Upper lobe of right lung (tissue), 1 donor: ENCODE measurements around the gene ZIC4. TPM values are rescaled to one million over a fixed set of nuclear protein-coding genes. Genes with fewer than 3 reads are reported as not detected.
A peak's percentile ranks its signal among the peaks of the same experiment; 100 is the strongest.

Source experiments
- ATAC-seq: fragments of 200-7000 bp; cut with Tn5 transposase; one replicate; pipeline ENCODE4 v1.9.1; 2020; ENCODE audit warnings: mild to moderate bottlenecking, moderate library complexity
- DNase-seq: peaks from one replicate; pipeline ENCODE4 v3.0.0-alpha.2; 2020
- H3K27ac ChIP-seq: fragments of 200-600 bp; one replicate; pipeline ENCODE4 v1.8.0; 2022
- H3K27me3 ChIP-seq: fragments of 200-600 bp; one replicate; pipeline ENCODE4 v1.8.0; 2022; ENCODE audit warnings: mild to moderate bottlenecking
- H3K36me3 ChIP-seq: fragments of 200-600 bp; one replicate; pipeline ENCODE4 v1.8.0; 2022
- H3K4me1 ChIP-seq: fragments of 200-600 bp; one replicate; pipeline ENCODE4 v1.8.0; 2022
- H3K4me3 ChIP-seq: fragments of 200-600 bp; one replicate; pipeline ENCODE4 v1.8.0; 2022; ENCODE audit warnings: mild to moderate bottlenecking
- H3K9me3 ChIP-seq: fragments of 200-600 bp; one replicate; pipeline ENCODE4 v1.8.0; 2022
- intact Hi-C: fragments of 100-400 bp; cut with DNase I; formaldehyde crosslinking; loops from one replicate; pipeline ENCODE4 v1.11.0; 2022
- total RNA-seq: library from RNA; stranded (reverse); fragmentation: NEBNext Ultra II Directional; extraction: Animal tissue kit (Norgen Biotek cat#: 25700); gene quantifications from one replicate; pipeline ENCODE4 v1.2.1, GENCODE V29; 2021
- TF ChIP-seq, protein P1 (sequence below): fragments of 200-600 bp; IDR thresholded peaks from one replicate; pipeline ENCODE4 v1.8.0; 2022; ENCODE audit warnings: antibody characterized with exemption
- donor health status: DM: no; HTN: yes; CAD: no; lungs with severe emphysema.

The ZIC4 gene
- total RNA-seq, 1 donor from 2014 or later = not detected

DNA sequence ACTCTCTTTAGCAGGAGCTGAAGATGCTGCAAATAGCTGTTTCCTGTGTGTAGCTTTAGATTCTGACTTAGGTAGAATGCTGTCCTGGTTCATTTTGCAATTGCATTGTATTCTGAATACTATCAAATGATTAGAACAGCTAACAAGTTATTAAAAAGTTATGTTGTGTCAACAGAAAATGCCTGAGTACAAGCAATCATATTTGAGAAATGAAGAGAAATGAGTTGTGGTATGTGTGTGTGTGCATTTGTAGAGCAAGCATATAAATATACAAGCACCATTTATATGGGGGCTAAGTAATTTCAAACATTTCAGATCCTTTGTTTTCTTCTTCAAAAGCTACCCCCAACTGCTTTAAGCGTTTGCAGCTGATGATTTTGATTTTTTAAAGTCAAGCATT, 10.6 kb upstream of the ZIC4 start:
- no peak for ATAC-seq
- no peak overlapping the region for H3K4me3 ChIP-seq
- no peaks in the 10 kb centered on the region for H3K36me3 ChIP-seq
- no peak for DNase-seq
- no peak overlapping the region for H3K27ac ChIP-seq
- intact Hi-C loops = no loop called here
- no peaks in the 10 kb centered on the region for H3K9me3 ChIP-seq
- TF ChIP-seq, protein P1, sequence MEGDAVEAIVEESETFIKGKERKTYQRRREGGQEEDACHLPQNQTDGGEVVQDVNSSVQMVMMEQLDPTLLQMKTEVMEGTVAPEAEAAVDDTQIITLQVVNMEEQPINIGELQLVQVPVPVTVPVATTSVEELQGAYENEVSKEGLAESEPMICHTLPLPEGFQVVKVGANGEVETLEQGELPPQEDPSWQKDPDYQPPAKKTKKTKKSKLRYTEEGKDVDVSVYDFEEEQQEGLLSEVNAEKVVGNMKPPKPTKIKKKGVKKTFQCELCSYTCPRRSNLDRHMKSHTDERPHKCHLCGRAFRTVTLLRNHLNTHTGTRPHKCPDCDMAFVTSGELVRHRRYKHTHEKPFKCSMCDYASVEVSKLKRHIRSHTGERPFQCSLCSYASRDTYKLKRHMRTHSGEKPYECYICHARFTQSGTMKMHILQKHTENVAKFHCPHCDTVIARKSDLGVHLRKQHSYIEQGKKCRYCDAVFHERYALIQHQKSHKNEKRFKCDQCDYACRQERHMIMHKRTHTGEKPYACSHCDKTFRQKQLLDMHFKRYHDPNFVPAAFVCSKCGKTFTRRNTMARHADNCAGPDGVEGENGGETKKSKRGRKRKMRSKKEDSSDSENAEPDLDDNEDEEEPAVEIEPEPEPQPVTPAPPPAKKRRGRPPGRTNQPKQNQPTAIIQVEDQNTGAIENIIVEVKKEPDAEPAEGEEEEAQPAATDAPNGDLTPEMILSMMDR = no peak
- peaks cover 10% of the 10 kb centered on the region for H3K4me1 ChIP-seq
- H3K27me3 ChIP-seq = peaks cover 98% of the 10 kb centered on the region

DNA sequence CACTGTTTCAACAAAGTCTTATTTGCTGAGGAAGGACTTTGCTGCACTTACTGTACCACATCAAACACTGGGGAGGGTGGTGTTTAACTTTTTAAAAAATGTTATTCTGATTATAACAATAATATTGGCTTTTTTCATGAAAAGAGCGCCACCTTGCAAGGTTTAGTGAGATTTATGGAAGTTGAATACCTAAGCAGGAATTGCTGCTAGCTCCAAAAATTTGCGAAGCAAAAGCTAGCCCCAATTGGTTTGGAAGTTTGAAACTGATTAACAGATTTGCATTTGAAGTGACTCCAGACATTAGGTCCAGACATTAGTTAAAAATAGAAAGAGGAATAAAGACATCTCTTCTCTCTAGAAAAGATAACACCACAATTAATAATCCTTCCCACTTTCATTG, 9.5 kb upstream of the ZIC4 start:
- Histone ChIP-seq H3K4me1 (peaks cover 16% of the 10 kb centered on the region), H3K27ac (no peak overlapping the region), H3K36me3 (no peaks in the 10 kb centered on the region), H3K4me3 (no peak overlapping the region), H3K9me3 (no peaks in the 10 kb centered on the region), H3K27me3 (peaks cover 98% of the 10 kb centered on the region)
- no peak for ATAC-seq
- TF ChIP-seq, protein P1 = no peak
- intact Hi-C loops = no loop called here
- DNase-seq = no peak

DNA sequence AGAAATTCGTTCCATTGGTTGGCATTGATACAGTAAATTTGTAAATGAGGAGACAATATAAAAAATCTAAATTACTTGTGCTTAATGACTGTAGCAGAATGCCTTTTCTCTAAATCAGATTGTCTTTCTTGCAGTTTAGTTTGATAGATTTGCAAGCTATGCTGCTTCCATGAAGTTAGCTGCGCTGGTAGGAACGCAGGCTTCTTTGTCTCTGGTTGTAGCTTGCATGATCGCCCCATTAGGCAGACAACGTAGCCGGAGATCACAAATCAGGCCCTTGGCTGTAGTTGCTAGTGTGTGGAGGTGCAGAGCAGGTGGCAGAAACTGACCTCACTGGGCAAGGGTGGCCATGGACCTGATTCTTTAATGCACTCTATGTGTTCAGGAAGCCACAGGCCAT, 8.9 kb upstream of the ZIC4 start:
- Histone ChIP-seq H3K27me3 (peaks cover 98% of the 10 kb centered on the region), H3K4me1 (peaks cover 22% of the 10 kb centered on the region)

DNA sequence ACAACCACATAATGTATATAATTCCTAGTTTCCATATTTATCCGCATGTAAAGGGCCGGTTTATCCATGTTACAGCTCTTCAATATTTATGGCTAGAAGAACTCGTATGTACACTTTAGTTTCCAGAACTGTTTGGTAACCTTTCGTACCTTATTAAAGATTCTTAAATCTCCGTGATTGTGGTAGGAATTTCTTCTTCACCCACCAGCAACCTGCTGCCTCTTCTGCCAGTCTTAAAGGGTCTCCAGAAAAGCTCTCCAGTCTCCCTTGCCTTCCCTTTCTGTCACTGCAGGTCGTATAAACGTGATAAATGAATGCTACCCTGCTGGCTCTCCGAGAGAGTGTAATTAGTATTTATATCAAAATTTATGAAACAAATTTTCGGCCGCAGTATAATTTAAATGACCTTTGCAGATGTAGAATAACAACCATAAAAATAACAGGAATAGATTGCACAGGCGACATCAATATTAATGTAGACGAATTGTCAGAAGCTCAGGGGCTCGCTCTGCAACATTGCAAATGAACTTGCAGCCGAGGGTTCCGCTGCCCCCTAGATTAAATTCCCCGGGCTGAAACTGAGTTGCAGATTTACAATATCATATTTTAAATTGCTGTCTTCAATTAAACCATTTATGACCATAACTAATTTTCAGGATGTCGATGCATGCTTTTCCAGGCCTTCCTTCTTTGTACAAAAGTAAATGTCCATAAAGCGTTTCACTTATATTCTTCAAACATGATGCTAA, 8.2 kb upstream of the ZIC4 start:
- no peaks in the 10 kb centered on the region for H3K9me3 ChIP-seq
- no peak overlapping the region for H3K27ac ChIP-seq
- no peak overlapping the region for H3K4me3 ChIP-seq
- H3K27me3 ChIP-seq = peaks cover 98% of the 10 kb centered on the region
- intact Hi-C loops = no loop called here
- no peak for ATAC-seq
- TF ChIP-seq, protein P1 = no peak
- no peak for DNase-seq
- peaks cover 24% of the 10 kb centered on the region for H3K4me1 ChIP-seq
- no peaks in the 10 kb centered on the region for H3K36me3 ChIP-seq

More for the DNA sequence above, 8.9 kb upstream of the ZIC4 start:
- intact Hi-C loops = no loop called here
- no peak overlapping the region for H3K27ac ChIP-seq
- no peaks in the 10 kb centered on the region for H3K36me3 ChIP-seq
- ATAC-seq = no peak
- no peak for DNase-seq
- TF ChIP-seq, protein P1 = no peak
- no peak overlapping the region for H3K4me3 ChIP-seq
- H3K9me3 ChIP-seq = no peaks in the 10 kb centered on the region

DNA sequence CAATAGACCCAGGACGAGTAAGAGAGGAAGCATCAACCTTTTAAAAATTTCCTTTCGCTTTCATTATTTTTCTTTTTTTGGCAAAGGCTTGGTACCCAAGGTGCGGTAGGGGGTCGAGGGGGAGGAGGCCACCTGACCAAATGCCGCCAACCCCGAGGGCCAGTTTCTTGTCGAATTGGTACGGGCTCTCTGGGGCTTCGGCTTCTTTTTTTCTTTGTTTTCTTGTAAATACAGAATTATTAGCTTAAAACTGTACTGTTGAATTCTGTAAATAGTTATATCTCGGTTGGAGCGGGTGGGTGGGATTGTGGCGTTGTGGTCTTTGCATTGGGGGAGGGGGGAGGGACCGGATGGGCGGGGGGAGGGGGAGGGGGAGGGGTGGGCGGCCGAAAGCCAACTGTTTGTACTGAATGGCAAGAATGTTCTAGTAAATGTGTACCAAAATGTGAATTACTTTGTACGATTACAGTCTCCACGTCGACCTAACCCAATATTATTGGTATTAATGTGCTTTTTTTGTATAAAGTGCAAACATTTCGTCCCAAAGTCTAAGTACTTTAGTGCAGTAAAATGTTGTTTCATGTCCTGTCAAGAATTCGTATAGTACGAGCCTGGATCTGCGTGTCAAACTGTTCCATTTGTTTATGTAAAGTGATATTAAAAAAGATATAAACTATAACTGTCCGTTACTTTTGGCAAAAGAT, 7.5 kb upstream of the ZIC4 start:
- no peaks in the 10 kb centered on the region for H3K36me3 ChIP-seq
- TF ChIP-seq, protein P1 = no peak
- no peaks in the 10 kb centered on the region for H3K9me3 ChIP-seq
- H3K27ac ChIP-seq = no peak overlapping the region
- peak overlapping the region; percentile 33 for H3K4me3 ChIP-seq
- ATAC-seq (no peak), DNase-seq (no peak)
- peaks cover 98% of the 10 kb centered on the region for H3K27me3 ChIP-seq
- intact Hi-C loops = no loop called here
- peaks cover 22% of the 10 kb centered on the region for H3K4me1 ChIP-seq
